Panc1 (cell line): ENCODE results near the gene NDUFS8. TPM values are rescaled to one million over a fixed set of nuclear protein-coding genes. Genes with fewer than 3 reads are reported as not detected.

ENCODE experiments used
- ATAC-seq: fragments of 200-7000 bp; cut with Tn5 transposase; 2 replicates; pipeline ENCODE4 v1.9.1; 2020; ENCODE audit warnings: mild to moderate bottlenecking, moderate library complexity
- BruUV-seq: library from RNA; stranded (reverse); fragments of 400-500 nt; replicated peaks from 2 replicates; lab custom pipeline; 2021; lab: Mats Ljungman, UMichigan
- CTCF ChIA-PET: fragments of 300-600 bp; sonication (Branson Sonifier 250); formaldehyde crosslinking; loops from one replicate; lab custom pipeline; 2022; ENCODE audit warnings: antibody characterized with exemption; lab: Charles Lee
- POLR2A ChIA-PET: fragments of 300-600 bp; sonication (Branson Sonifier 250); formaldehyde crosslinking; loops from one replicate; lab custom pipeline; 2022; ENCODE audit warnings: antibody characterized with exemption; lab: Charles Lee
- DNase-seq: peaks from one replicate; pipeline ENCODE4 v3.0.0-alpha.2; 2010; ENCODE audit warnings: low read depth, low spot score
- H3K27ac ChIP-seq: 2 replicates; pipeline ENCODE4 v1.5.1; 2011; ENCODE audit warnings: mild to moderate bottlenecking, low read length, inconsistent platforms
- H3K27me3 ChIP-seq: fragments of 200-500 bp; sonication (Bioruptor generic); 2 replicates; pipeline ENCODE4 v1.6.0; 2014; ENCODE audit warnings: low read length, inconsistent platforms; ENCODE audit not compliant: control insufficient read depth, insufficient read depth
- H3K36me3 ChIP-seq: fragments of 200-500 bp; sonication (Bioruptor generic); 2 replicates; pipeline ENCODE4 v1.5.1; 2014; ENCODE audit warnings: inconsistent platforms, mild to moderate bottlenecking, low read length, moderate library complexity; ENCODE audit not compliant: control insufficient read depth, insufficient read depth
- H3K4me1 ChIP-seq: 2 replicates; pipeline ENCODE4 v1.5.1; 2011; ENCODE audit warnings: inconsistent platforms, mild to moderate bottlenecking, low read length, moderate library complexity; ENCODE audit not compliant: control insufficient read depth, insufficient read depth
- H3K4me3 ChIP-seq, 2 experiments: 2 replicates each; pipeline ENCODE4 v1.5.1; 2011 to 2012; ENCODE audit warnings: low read depth in 2 of 2, low read length in 2 of 2, mild to moderate bottlenecking in 2 of 2, inconsistent platforms in 1 of 2, moderate library complexity in 1 of 2
- H3K9me3 ChIP-seq: fragments of 200-500 bp; sonication (Bioruptor generic); 2 replicates; pipeline ENCODE4 v1.5.1; 2014; ENCODE audit warnings: low read depth, mild to moderate bottlenecking, inconsistent platforms, low read length, moderate library complexity; ENCODE audit not compliant: control insufficient read depth, insufficient read depth
- CTCF ChIP-seq: fragments of 450-650 bp; IDR thresholded peaks from 2 replicates; pipeline ENCODE4 v1.5.1; 2017; ENCODE audit warnings: mild to moderate bottlenecking
- POLR2AphosphoS5 ChIP-seq: IDR thresholded peaks from 2 replicates; pipeline ENCODE4 v1.6.1; 2012; ENCODE audit warnings: mild to moderate bottlenecking, low read depth, low read length, moderate library complexity
- REST ChIP-seq, 2 experiments: IDR thresholded peaks; 2 replicates each; pipeline ENCODE4 v1.6.1; 2011 to 2012; ENCODE audit warnings: low read depth in 2 of 2, control low read depth in 1 of 2, low read length in 1 of 2, mild to moderate bottlenecking in 1 of 2, moderate library complexity in 1 of 2; ENCODE audit not compliant: insufficient read depth in 1 of 2
- SIN3A ChIP-seq: IDR thresholded peaks from 2 replicates; pipeline ENCODE4 v1.6.1; 2012; ENCODE audit warnings: low read depth, mild to moderate bottlenecking, low read length, moderate library complexity, borderline replicate concordance; ENCODE audit not compliant: insufficient read depth
- TCF7L2 ChIP-seq: IDR thresholded peaks from 2 replicates; pipeline ENCODE4 v1.6.1; 2011; ENCODE audit warnings: mild to moderate bottlenecking, low read depth, low read length, inconsistent platforms
- in situ Hi-C: cut with HindIII; loops from 2 replicates; pipeline ENCODE4 v1.10.0; 2016; ENCODE audit warnings: low sequenced_read_pairs, low pct_unique_long_range_greater_than_20kb
- intact Hi-C: fragments of 100-400 bp; cut with micrococcal nuclease; formaldehyde crosslinking; loops from one replicate; pipeline ENCODE4 v1.10.0; 2022; ENCODE audit not compliant: unreplicated experiment
- total RNA-seq: library from RNA; stranded (reverse); gene quantifications from one replicate; pipeline ENCODE4 v1.2.1, GENCODE V29; 2021; ENCODE audit not compliant: unreplicated experiment

NDUFS8 gene
- total RNA-seq, 1 experiment from 2014 or later, result 289 TPM

- ChIA-PET POLR2A (no interaction called here), CTCF (no interaction called here)
- intact Hi-C loops (no loop called here), in situ Hi-C loops (no loop called here)
- Histone ChIP-seq H3K4me3 (no peak overlapping the region), H3K9me3 (no peaks in the 10 kb centered on the region), H3K27me3 (no peaks in the 10 kb centered on the region), H3K27ac (no peak overlapping the region), H3K4me1 (no peaks in the 10 kb centered on the region; the same call in 1 of the 2 replicates), H3K36me3 (no peaks in the 10 kb centered on the region)
- ATAC-seq (no peak), DNase-seq (no peak)
- no TSS peak for BruUV-seq
- TF ChIP-seq REST (IDR thresholded peaks at IDR 0.05; ENCODE audit: insufficient read depth in 1 of 2, low read depth in 2 of 2, low read length in 1 of 2) (no peak), SIN3A (no peak), POLR2AphosphoS5 (no peak), TCF7L2 (no peak), CTCF (no peak)
These were observed 32.1 kb upstream of the NDUFS8 start for GRCh38 chr11:67998150-67999045.

- no peaks in the 10 kb centered on the region for H3K27me3 ChIP-seq
- no peaks in the 10 kb centered on the region for H3K36me3 ChIP-seq
- intact Hi-C loops, result no loop called here
- BruUV-seq, result no TSS peak
- no peak overlapping the region for H3K4me3 ChIP-seq
- no peak for DNase-seq
- H3K4me1 ChIP-seq, result peaks cover under 1% of the 10 kb centered on the region
- ATAC-seq, result no peak
- ChIA-PET POLR2A (no interaction called here), CTCF (no interaction called here)
- no peaks in the 10 kb centered on the region for H3K9me3 ChIP-seq
- no peak overlapping the region for H3K27ac ChIP-seq
- TF ChIP-seq REST (IDR thresholded peaks at IDR 0.05; ENCODE audit: insufficient read depth in 1 of 2, low read depth in 2 of 2, low read length in 1 of 2) (no peak), POLR2AphosphoS5 (no peak), CTCF (no peak), TCF7L2 (no peak), SIN3A (no peak)
- in situ Hi-C loops, result no loop called here
These were observed 31.3 kb upstream of the NDUFS8 start for GRCh38 chr11:67999201-67999629.
